HEK293 (cell line): Measurements from ENCODE around the gene PTDSS2.

ENCODE experiments used
- BCL11A ChIP-seq: fragments of 450-650 bp; formaldehyde crosslinking; IDR thresholded peaks from 2 replicates; pipeline ENCODE4 v1.5.1; 2016; ENCODE audit warnings: low read depth, missing biosample characterization, missing genetic modification characterization
- CTCF ChIP-seq: fragments of 450-650 bp; formaldehyde crosslinking; IDR thresholded peaks from 2 replicates; pipeline ENCODE4 v1.5.1; 2016; ENCODE audit warnings: missing biosample characterization, missing genetic modification characterization
- ZFHX2 ChIP-seq: fragments of 450-650 bp; formaldehyde crosslinking; conservative IDR thresholded peaks from 2 replicates; pipeline ENCODE4 v1.5.1; 2016; ENCODE audit warnings: missing biosample characterization, missing genetic modification characterization

- TF ChIP-seq CTCF (tag by site-specific recombination) (peak; percentile 49; the same call in 1 of the 2 replicates), BCL11A (tag by site-specific recombination) (no peak), ZFHX2 (tag by site-specific recombination) (no peak)
These were observed 84.5 kb downstream of the PTDSS2 start for GRCh38 chr11:534396-535209.
